ENCODE data around the gene ANKRD37. TPM values are rescaled to one million over a fixed set of nuclear protein-coding genes. Genes with fewer than 3 reads are reported as not detected.

Gene ANKRD37
- total and polyA plus RNA-seq, 2 of the 8 experiments (the other 6 are each of a cell fraction or from before 2014, with no cell fraction given) = 2.8 to 3.4 TPM

DNA sequence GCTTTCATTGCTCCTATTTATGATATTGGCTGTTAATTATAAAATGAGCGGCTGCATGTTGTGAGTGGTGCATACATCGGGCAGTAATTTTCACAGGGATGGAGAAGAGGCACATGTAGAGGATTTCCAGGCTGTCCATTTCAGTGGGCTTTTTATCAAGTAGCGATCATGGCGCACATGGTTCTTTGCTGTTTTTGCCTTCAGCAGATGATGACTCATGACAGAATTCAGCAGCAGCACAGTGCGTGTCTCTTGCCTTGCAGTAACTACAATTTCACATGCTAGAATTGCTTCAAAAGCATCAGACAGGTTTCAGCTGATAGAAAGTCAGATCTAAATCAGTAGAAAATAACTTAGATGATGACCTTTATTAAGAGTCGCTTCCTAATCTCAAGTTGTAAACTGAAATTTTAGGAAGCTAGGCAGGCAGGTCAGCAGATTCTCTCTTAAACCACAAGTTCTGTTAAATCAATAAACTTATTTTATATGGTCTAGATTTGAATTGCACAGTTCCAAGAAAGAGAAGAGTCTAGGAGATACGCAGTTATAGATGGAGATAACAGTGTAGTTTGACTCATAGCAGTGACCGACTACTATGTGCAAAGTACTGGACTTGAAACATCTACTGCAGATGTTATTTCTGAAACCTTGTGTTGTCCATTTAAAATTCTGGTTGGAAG is 36.7 kb upstream of the ANKRD37 start:
- H3K23me2 ChIP-seq (ENCODE audit: low read depth, low read length) = no peaks in the 10 kb centered on the region
- H3K23ac ChIP-seq (ENCODE audit: insufficient read length) = no peak overlapping the region
- no peak overlapping the region for H3K14ac ChIP-seq (ENCODE audit: insufficient read length)
- POLR2A ChIA-PET (ENCODE audit: partially characterized antibody) = interaction anchor here (0.7 kb wide), 1 partner anchor 124 kb away, joined by 3 read pairs; no protein-coding TSS in a partner anchor
- no peak overlapping the region for H2BK5ac ChIP-seq (ENCODE audit: low read depth, low read length)
- no peak overlapping the region for H4K5ac ChIP-seq (ENCODE audit: insufficient read length, low read depth, low read length)
- no peak overlapping the region for H2BK15ac ChIP-seq (ENCODE audit: low read length)
- CTCF ChIA-PET (ENCODE audit: partially characterized antibody) = interaction anchor here (0.6 kb wide), 1 partner anchor 14 kb away, joined by 3 read pairs; no protein-coding TSS in a partner anchor
- H3K4me3 ChIP-seq (ENCODE audit: extremely low read depth in 1 of 4, insufficient read depth in 2 of 4, low read depth in 3 of 4, low read length in 4 of 4) = no peak overlapping the region
- TF ChIP-seq, protein P1, sequence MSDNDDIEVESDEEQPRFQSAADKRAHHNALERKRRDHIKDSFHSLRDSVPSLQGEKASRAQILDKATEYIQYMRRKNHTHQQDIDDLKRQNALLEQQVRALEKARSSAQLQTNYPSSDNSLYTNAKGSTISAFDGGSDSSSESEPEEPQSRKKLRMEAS (IDR thresholded peaks at IDR 0.05) = no peak
- TF ChIP-seq CHD1 (IDR thresholded peaks at IDR 0.05; ENCODE audit: low read depth, low read length) = no peak
- TF ChIP-seq HDAC6 (IDR thresholded peaks at IDR 0.05; ENCODE audit: low read depth, low read length) = no peak
- TF ChIP-seq SIN3A (conservative IDR thresholded peaks at IDR 0.05 in 1 of 2, IDR thresholded peaks at IDR 0.05 in 1 of 2; ENCODE audit: low read depth in 1 of 2, low read length in 2 of 2) = no peak
- TF ChIP-seq JUN (IDR thresholded peaks at IDR 0.05; ENCODE audit: low read depth, low read length) = no peak
- no peak for TF ChIP-seq SP2 (IDR thresholded peaks at IDR 0.05; ENCODE audit: low read length)
- TF ChIP-seq POLR2AphosphoS5 (IDR thresholded peaks at IDR 0.05; ENCODE audit: low read depth, low read length) = no peak
- TF ChIP-seq, protein P2, sequence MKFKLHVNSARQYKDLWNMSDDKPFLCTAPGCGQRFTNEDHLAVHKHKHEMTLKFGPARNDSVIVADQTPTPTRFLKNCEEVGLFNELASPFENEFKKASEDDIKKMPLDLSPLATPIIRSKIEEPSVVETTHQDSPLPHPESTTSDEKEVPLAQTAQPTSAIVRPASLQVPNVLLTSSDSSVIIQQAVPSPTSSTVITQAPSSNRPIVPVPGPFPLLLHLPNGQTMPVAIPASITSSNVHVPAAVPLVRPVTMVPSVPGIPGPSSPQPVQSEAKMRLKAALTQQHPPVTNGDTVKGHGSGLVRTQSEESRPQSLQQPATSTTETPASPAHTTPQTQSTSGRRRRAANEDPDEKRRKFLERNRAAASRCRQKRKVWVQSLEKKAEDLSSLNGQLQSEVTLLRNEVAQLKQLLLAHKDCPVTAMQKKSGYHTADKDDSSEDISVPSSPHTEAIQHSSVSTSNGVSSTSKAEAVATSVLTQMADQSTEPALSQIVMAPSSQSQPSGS (IDR thresholded peaks at IDR 0.05; ENCODE audit: low read length) = no peak
- TF ChIP-seq SIRT6 (IDR thresholded peaks at IDR 0.05; ENCODE audit: low read length) = no peak
- H2BK120ac ChIP-seq (replicated peaks; ENCODE audit: low read depth, low read length) = no peak overlapping the region
- H2BK20ac ChIP-seq (ENCODE audit: low read length) = no peak overlapping the region
- H3K4ac ChIP-seq (replicated peaks; ENCODE audit: insufficient read length, low read depth, low read length) = no peak overlapping the region
- H3K27me3 ChIP-seq (replicated peaks in 1 of 4; ENCODE audit: control insufficient read depth in 3 of 4, extremely low read depth in 1 of 4, insufficient read depth in 3 of 4, low read length in 3 of 4) = no peaks in the 10 kb centered on the region
- H3K4me1 ChIP-seq (replicated peaks in 1 of 4; ENCODE audit: control insufficient read depth in 3 of 4, insufficient read depth in 4 of 4, low read length in 3 of 4) = peaks cover 0 to 3% (median 0%) of the 10 kb centered on the region in 4 experiments; a peak in 2 of 7 replicates
- no peaks in the 10 kb centered on the region for H3K79me1 ChIP-seq (ENCODE audit: low read depth, low read length)
- no peak overlapping the region for H3K9ac ChIP-seq (replicated peaks in 1 of 4; ENCODE audit: extremely low read depth in 1 of 4, low read depth in 3 of 4, low read length in 3 of 4)
- DNase-seq (ENCODE audit: low read depth in 1 of 2, low spot score in 2 of 2) (no peak), FAIRE-seq (no peak)
- no peak overlapping the region for H3K4me2 ChIP-seq (ENCODE audit: insufficient read depth in 1 of 2, low read depth in 2 of 2, low read length in 2 of 2)
- no peak overlapping the region for H3K27ac ChIP-seq (ENCODE audit: low read depth, low read length)
- H2BK12ac ChIP-seq (ENCODE audit: low read depth, low read length) = no peak overlapping the region
- peaks cover 0 to 11% (median 3%) of the 10 kb centered on the region in 4 experiments; a peak in 2 of 8 replicates for H3K36me3 ChIP-seq (ENCODE audit: control insufficient read depth in 2 of 4, insufficient read depth in 4 of 4, low read length in 3 of 4)
- no peak overlapping the region for H4K8ac ChIP-seq (ENCODE audit: extremely low read depth, insufficient read depth, low read length)
- 93% methylated on average over 8 of the region's 8 CpGs; no CpG with 5 or more reads in 1 of the 2 experiments for WGBS, 2 experiments (ENCODE audit: extremely low coverage in 1 of 2, insufficient coverage in 1 of 2, insufficient read length in 1 of 2, insufficient replicate concordance in 2 of 2, low coverage in 1 of 2, low lambda C conversion rate in 2 of 2, missing lambda C conversion rate in 1 of 2)
- no peak overlapping the region for H3K56ac ChIP-seq (replicated peaks; ENCODE audit: insufficient read length, low read depth, low read length)
- H4K20me1 ChIP-seq (replicated peaks in 1 of 2; ENCODE audit: control insufficient read depth in 1 of 2, insufficient read depth in 2 of 2, low read length in 2 of 2) = no peaks in the 10 kb centered on the region
- H4K91ac ChIP-seq (replicated peaks; ENCODE audit: insufficient read length, low read length) = no peak overlapping the region
- H3K79me2 ChIP-seq (ENCODE audit: control insufficient read depth in 1 of 2, insufficient read depth in 2 of 2, low read length in 2 of 2) = no peaks in the 10 kb centered on the region
- H3K9me3 ChIP-seq (ENCODE audit: insufficient read depth in 2 of 2, low read depth in 1 of 2, low read length in 1 of 2) = no peaks in the 10 kb centered on the region
- H2AK5ac ChIP-seq (ENCODE audit: low read depth, low read length) = no peak overlapping the region
- H2AFZ ChIP-seq (ENCODE audit: low read length) = no peak overlapping the region
- no peak overlapping the region for H3K18ac ChIP-seq (ENCODE audit: extremely low read depth, low read length)

Measured in H1 (cell line).